HEK293 (cell line): ENCODE results near the gene CNTNAP4.

ENCODE experiments used
- CTCF ChIA-PET: fragments of 350-600 bp; formaldehyde crosslinking; extraction: SDS; loops from one replicate; lab custom pipeline; 2021; ENCODE audit warnings: antibody characterized with exemption; lab: Yijun Ruan, JAX
- POLR2A ChIA-PET: fragments of 300-600 bp; formaldehyde crosslinking; extraction: SDS; loops from one replicate; lab custom pipeline; 2020; ENCODE audit warnings: antibody characterized with exemption, inconsistent platforms; lab: Yijun Ruan, JAX
- H3K27ac ChIP-seq: fragments of 200-500 bp; sonication (Bioruptor generic); 2 replicates; pipeline ENCODE4 v1.5.1; 2014; ENCODE audit warnings: low read depth, low read length, control low read depth, inconsistent platforms; ENCODE audit errors: extremely low read depth
- H3K36me3 ChIP-seq, 2 experiments: fragments of 200-500 bp in 1 of 2; sonication (Bioruptor generic) in 1 of 2; 1 replicate in 1 of 2; 2 replicates in 1 of 2; pipeline ENCODE4 v1.5.1; 2014 to 2017; ENCODE audit warnings: inconsistent platforms in 2 of 2, low read length in 2 of 2; ENCODE audit not compliant: control insufficient read depth in 2 of 2, insufficient read depth in 1 of 2
- H3K4me1 ChIP-seq: fragments of 200-500 bp; sonication (Bioruptor generic); 2 replicates; pipeline ENCODE4 v1.5.1; 2014; ENCODE audit warnings: mild to moderate bottlenecking, low read length, inconsistent platforms; ENCODE audit not compliant: control insufficient read depth, insufficient read depth
- H3K4me3 ChIP-seq: 2 replicates; pipeline ENCODE4 v1.5.1; 2011; ENCODE audit warnings: low read depth, mild to moderate bottlenecking, control low read depth, low read length, moderate library complexity
- H3K9me3 ChIP-seq: fragments of 200-500 bp; sonication (Bioruptor generic); 2 replicates; pipeline ENCODE4 v1.5.1; 2014; ENCODE audit warnings: low read depth, low read length, inconsistent platforms; ENCODE audit not compliant: control insufficient read depth, insufficient read depth
- EGR2 ChIP-seq: fragments of 450-650 bp; formaldehyde crosslinking; IDR thresholded peaks from 2 replicates; pipeline ENCODE4 v1.5.1; 2016; ENCODE audit warnings: low read depth, missing biosample characterization, missing genetic modification characterization
- HOXA7 ChIP-seq: sonication (generic); formaldehyde crosslinking; IDR thresholded peaks from 2 replicates; pipeline ENCODE4 v1.8.1; 2022; ENCODE audit warnings: missing genetic modification reagents, borderline replicate concordance
- KLF16 ChIP-seq: fragments of 450-650 bp; formaldehyde crosslinking; IDR thresholded peaks from 2 replicates; pipeline ENCODE4 v1.5.1; 2017; ENCODE audit warnings: missing biosample characterization, missing genetic modification characterization
- SP2 ChIP-seq: fragments of 450-650 bp; formaldehyde crosslinking; IDR thresholded peaks from 2 replicates; pipeline ENCODE4 v1.5.1; 2016; ENCODE audit warnings: missing biosample characterization, missing genetic modification characterization
- ZBTB21 ChIP-seq: fragments of 450-650 bp; formaldehyde crosslinking; IDR thresholded peaks from 2 replicates; pipeline ENCODE4 v1.5.1; 2017; ENCODE audit warnings: missing biosample characterization, missing genetic modification characterization
- ZNF132 ChIP-seq: fragments of 450-650 bp; formaldehyde crosslinking; IDR thresholded peaks from 2 replicates; pipeline ENCODE4 v1.5.1; 2017; ENCODE audit warnings: missing biosample characterization, missing genetic modification characterization, borderline replicate concordance
- ZNF2 ChIP-seq: fragments of 450-650 bp; formaldehyde crosslinking; IDR thresholded peaks from 2 replicates; pipeline ENCODE4 v1.5.1; 2016; ENCODE audit warnings: missing biosample characterization, missing genetic modification characterization
- ZNF221 ChIP-seq: fragments of 450-650 bp; formaldehyde crosslinking; IDR thresholded peaks from 2 replicates; pipeline ENCODE4 v1.5.1; 2017; ENCODE audit warnings: missing biosample characterization, missing genetic modification characterization, borderline replicate concordance
- ZNF335 ChIP-seq: fragments of 450-650 bp; formaldehyde crosslinking; conservative IDR thresholded peaks from 2 replicates; pipeline ENCODE4 v1.5.1; 2016; ENCODE audit warnings: missing biosample characterization, missing genetic modification characterization
- ZNF341 ChIP-seq: fragments of 450-650 bp; formaldehyde crosslinking; IDR thresholded peaks from 2 replicates; pipeline ENCODE4; 2016; ENCODE audit warnings: low read depth, missing biosample characterization, missing genetic modification characterization
- ZNF391 ChIP-seq: fragments of 450-650 bp; formaldehyde crosslinking; IDR thresholded peaks from 2 replicates; pipeline ENCODE4 v1.5.1; 2016; ENCODE audit warnings: low read depth, missing biosample characterization, missing genetic modification characterization, borderline replicate concordance
- ZNF404 ChIP-seq: fragments of 450-650 bp; formaldehyde crosslinking; IDR thresholded peaks from 2 replicates; pipeline ENCODE4 v1.5.1; 2017; ENCODE audit warnings: missing biosample characterization, missing genetic modification characterization
- ZNF585B ChIP-seq: fragments of 450-650 bp; formaldehyde crosslinking; IDR thresholded peaks from 2 replicates; pipeline ENCODE4 v1.5.1; 2016; ENCODE audit warnings: missing biosample characterization, missing genetic modification characterization
- ZNF624 ChIP-seq: fragments of 450-650 bp; formaldehyde crosslinking; IDR thresholded peaks from 2 replicates; pipeline ENCODE4 v1.5.1; 2017; ENCODE audit warnings: missing biosample characterization, missing genetic modification characterization
- ZNF626 ChIP-seq: fragments of 450-650 bp; sonication (Bioruptor Pico); formaldehyde crosslinking; IDR thresholded peaks from 2 replicates; pipeline ENCODE4 v1.5.1; 2018; ENCODE audit warnings: missing biosample characterization, missing genetic modification characterization, inconsistent platforms
- ZNF639 ChIP-seq: fragments of 450-650 bp; formaldehyde crosslinking; IDR thresholded peaks from 2 replicates; pipeline ENCODE4 v1.5.1; 2016; ENCODE audit warnings: missing biosample characterization, missing genetic modification characterization
- ZNF645 ChIP-seq: fragments of 450-650 bp; formaldehyde crosslinking; IDR thresholded peaks from 2 replicates; pipeline ENCODE4; 2016; ENCODE audit warnings: missing biosample characterization, missing genetic modification characterization
- ZNF658 ChIP-seq: fragments of 450-650 bp; formaldehyde crosslinking; IDR thresholded peaks from 2 replicates; pipeline ENCODE4; 2016; ENCODE audit warnings: missing biosample characterization, missing genetic modification characterization
- ZNF670 ChIP-seq: fragments of 450-650 bp; formaldehyde crosslinking; IDR thresholded peaks from 2 replicates; pipeline ENCODE4 v1.5.1; 2016; ENCODE audit warnings: missing biosample characterization, missing genetic modification characterization, low read depth
- ZSCAN23 ChIP-seq: fragments of 450-650 bp; formaldehyde crosslinking; IDR thresholded peaks from 2 replicates; pipeline ENCODE4 v1.5.1; 2016; ENCODE audit warnings: missing biosample characterization, missing genetic modification characterization
- TF ChIP-seq, protein P1 (sequence below): fragments of 450-650 bp; formaldehyde crosslinking; IDR thresholded peaks from 2 replicates; pipeline ENCODE4 v1.5.1; 2016; ENCODE audit warnings: missing biosample characterization, missing genetic modification characterization
- TF ChIP-seq, protein P2 (sequence below): fragments of 450-650 bp; formaldehyde crosslinking; IDR thresholded peaks from 2 replicates; pipeline ENCODE4 v1.5.1; 2017; ENCODE audit warnings: missing biosample characterization, missing genetic modification characterization

The CNTNAP4 gene

GRCh38 chr16:76484020-76484419, 206.8 kb downstream of the CNTNAP4 start (continued):
- no peak for TF ChIP-seq HOXA7 (CRISPR knock-in tag)
- no peak for TF ChIP-seq ZNF391 (tag by site-specific recombination)
- TF ChIP-seq ZNF626 (tag by site-specific recombination) = no peak
- TF ChIP-seq ZBTB21 (tag by site-specific recombination) = no peak

DNA sequence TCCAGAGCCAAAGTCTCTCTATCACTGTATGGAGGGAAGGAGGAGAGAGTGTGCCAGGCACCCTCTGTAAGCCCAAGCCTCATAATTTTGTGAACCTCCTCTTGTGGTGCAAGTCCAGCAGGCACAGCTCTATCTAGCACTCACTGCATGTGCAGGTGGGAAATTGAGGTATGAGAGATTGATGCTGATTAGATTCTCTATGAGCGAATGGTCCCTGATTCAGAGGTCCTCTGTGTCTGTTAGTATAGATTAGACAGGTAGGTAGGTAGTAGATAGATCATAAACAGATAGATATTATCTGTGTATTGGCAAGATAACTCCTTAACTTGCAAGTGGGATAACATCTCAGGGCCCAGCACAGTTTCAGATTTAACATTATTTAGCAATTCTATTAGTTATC, 209.5 kb downstream of the CNTNAP4 start:
- Histone ChIP-seq H3K27ac (no peak overlapping the region), H3K4me3 (no peak overlapping the region), H3K4me1 (no peaks in the 10 kb centered on the region), H3K36me3 (no peaks in the 10 kb centered on the region), H3K9me3 (no peaks in the 10 kb centered on the region)
- ChIA-PET CTCF (no interaction called here), POLR2A (no interaction called here)
- TF ChIP-seq ZNF335 (tag by site-specific recombination) (no peak), EGR2 (tag by site-specific recombination) (no peak), ZNF221 (tag by site-specific recombination) (no peak), ZNF404 (tag by site-specific recombination) (no peak), KLF16 (no peak), ZSCAN23 (tag by site-specific recombination) (no peak)
- TF ChIP-seq, protein P1, sequence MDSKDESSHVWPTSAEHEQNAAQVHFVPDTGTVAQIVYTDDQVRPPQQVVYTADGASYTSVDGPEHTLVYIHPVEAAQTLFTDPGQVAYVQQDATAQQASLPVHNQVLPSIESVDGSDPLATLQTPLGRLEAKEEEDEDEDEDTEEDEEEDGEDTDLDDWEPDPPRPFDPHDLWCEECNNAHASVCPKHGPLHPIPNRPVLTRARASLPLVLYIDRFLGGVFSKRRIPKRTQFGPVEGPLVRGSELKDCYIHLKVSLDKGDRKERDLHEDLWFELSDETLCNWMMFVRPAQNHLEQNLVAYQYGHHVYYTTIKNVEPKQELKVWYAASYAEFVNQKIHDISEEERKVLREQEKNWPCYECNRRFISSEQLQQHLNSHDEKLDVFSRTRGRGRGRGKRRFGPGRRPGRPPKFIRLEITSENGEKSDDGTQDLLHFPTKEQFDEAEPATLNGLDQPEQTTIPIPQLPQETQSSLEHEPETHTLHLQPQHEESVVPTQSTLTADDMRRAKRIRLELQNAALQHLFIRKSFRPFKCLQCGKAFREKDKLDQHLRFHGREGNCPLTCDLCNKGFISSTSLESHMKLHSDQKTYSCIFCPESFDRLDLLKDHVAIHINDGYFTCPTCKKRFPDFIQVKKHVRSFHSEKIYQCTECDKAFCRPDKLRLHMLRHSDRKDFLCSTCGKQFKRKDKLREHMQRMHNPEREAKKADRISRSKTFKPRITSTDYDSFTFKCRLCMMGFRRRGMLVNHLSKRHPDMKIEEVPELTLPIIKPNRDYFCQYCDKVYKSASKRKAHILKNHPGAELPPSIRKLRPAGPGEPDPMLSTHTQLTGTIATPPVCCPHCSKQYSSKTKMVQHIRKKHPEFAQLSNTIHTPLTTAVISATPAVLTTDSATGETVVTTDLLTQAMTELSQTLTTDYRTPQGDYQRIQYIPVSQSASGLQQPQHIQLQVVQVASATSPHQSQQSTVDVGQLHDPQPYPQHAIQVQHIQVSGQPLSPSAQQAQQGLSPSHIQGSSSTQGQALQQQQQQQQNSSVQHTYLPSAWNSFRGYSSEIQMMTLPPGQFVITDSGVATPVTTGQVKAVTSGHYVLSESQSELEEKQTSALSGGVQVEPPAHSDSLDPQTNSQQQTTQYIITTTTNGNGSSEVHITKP (tag by site-specific recombination) = no peak
- TF ChIP-seq, all 188 proteins: peak for 0

- ChIA-PET CTCF (interaction anchor here (0.6 kb wide), 1 partner anchor 44 kb away, joined by 4 read pairs; no protein-coding TSS in a partner anchor), POLR2A (no interaction called here)
Observed at GRCh38 chr16:76487411-76488064, 210.3 kb downstream of the CNTNAP4 start.

DNA sequence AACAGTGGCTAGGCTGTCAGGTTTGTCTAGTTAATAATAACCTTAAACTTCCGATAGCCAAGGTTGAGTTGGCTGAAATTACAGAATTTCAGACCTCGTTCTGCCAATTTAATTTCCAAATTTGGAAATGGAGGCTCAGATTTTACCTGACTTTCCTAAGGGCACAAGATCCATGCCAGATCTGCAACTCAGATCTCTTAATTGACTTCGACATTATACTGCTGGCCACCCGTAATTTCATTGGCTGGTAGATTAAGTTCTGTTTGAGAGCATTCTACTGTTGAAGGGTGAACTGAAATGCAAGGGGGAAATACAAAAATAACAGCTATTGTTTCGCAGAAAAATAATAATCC, 210.8 kb downstream of the CNTNAP4 start:
- Histone ChIP-seq H3K9me3 (no peaks in the 10 kb centered on the region), H3K4me3 (no peak overlapping the region), H3K27ac (no peak overlapping the region), H3K36me3 (no peaks in the 10 kb centered on the region), H3K4me1 (no peaks in the 10 kb centered on the region)
- ChIA-PET POLR2A (no interaction called here), CTCF (no interaction called here)
- no peak for TF ChIP-seq ZNF132 (tag by site-specific recombination)
- TF ChIP-seq, protein P2, sequence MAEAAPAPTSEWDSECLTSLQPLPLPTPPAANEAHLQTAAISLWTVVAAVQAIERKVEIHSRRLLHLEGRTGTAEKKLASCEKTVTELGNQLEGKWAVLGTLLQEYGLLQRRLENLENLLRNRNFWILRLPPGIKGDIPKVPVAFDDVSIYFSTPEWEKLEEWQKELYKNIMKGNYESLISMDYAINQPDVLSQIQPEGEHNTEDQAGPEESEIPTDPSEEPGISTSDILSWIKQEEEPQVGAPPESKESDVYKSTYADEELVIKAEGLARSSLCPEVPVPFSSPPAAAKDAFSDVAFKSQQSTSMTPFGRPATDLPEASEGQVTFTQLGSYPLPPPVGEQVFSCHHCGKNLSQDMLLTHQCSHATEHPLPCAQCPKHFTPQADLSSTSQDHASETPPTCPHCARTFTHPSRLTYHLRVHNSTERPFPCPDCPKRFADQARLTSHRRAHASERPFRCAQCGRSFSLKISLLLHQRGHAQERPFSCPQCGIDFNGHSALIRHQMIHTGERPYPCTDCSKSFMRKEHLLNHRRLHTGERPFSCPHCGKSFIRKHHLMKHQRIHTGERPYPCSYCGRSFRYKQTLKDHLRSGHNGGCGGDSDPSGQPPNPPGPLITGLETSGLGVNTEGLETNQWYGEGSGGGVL (tag by site-specific recombination) = no peak
- no peak for TF ChIP-seq ZNF341
- TF ChIP-seq SP2 (tag by site-specific recombination) = no peak
- TF ChIP-seq ZNF624 = no peak
- no peak for TF ChIP-seq ZNF645 (tag by site-specific recombination)
- no peak for TF ChIP-seq ZNF658 (tag by site-specific recombination)
- no peak for TF ChIP-seq ZNF585B (tag by site-specific recombination)

More at GRCh38 chr16:76487411-76488064, 210.3 kb downstream of the CNTNAP4 start:
- TF ChIP-seq ZNF639 (tag by site-specific recombination) (no peak), ZNF670 (no peak), ZNF2 (tag by site-specific recombination) (no peak)
- H3K9me3 ChIP-seq = no peaks in the 10 kb centered on the region
- H3K27ac ChIP-seq = no peak overlapping the region
- no peaks in the 10 kb centered on the region for H3K36me3 ChIP-seq
- no peaks in the 10 kb centered on the region for H3K4me1 ChIP-seq
- H3K4me3 ChIP-seq = no peak overlapping the region
